Activated T-cell treated with anti-CD3 and anti-CD28 coated beads for 24 hours (primary cell): ENCODE data around the gene TSPAN17.

Experiments used
- DNase-seq: peaks from one replicate; pipeline ENCODE4 v3.0.0-alpha.2; 2020; ENCODE audit warnings: low read depth

The TSPAN17 gene

GRCh38 chr5:176621661-176622079 is 25.6 kb upstream of the TSPAN17 start:
- no peak for DNase-seq

- no peak for DNase-seq
Measured at GRCh38 chr5:176624142-176624541, 23.1 kb upstream of the TSPAN17 start.

GRCh38 chr5:176624938-176625337 is 22.3 kb upstream of the TSPAN17 start:
- no peak for DNase-seq

- no peak for DNase-seq
Measured at GRCh38 chr5:176625512-176625911, 21.8 kb upstream of the TSPAN17 start.

GRCh38 chr5:176625966-176626875 is 21.1 kb upstream of the TSPAN17 start:
- no peak for DNase-seq

GRCh38 chr5:176626876-176627236 is 20.4 kb upstream of the TSPAN17 start:
- no peak for DNase-seq

GRCh38 chr5:176627582-176627981 is 19.7 kb upstream of the TSPAN17 start:
- no peak for DNase-seq

- no peak for DNase-seq
Measured at GRCh38 chr5:176628406-176629228, 18.7 kb upstream of the TSPAN17 start.

GRCh38 chr5:176629317-176629852 is 17.9 kb upstream of the TSPAN17 start:
- DNase-seq = no peak

GRCh38 chr5:176629853-176630680 is 17.2 kb upstream of the TSPAN17 start, which contains the start of the genes EIF4E1B and SNCB:
Gene EIF4E1B (plus strand): TSS chr5:176630675. CDS start chr5:176642788, 12,113 bp downstream.
Gene SNCB (minus strand): TSS chr5:176630534. CDS start chr5:176629654, 880 bp downstream.
- peak; percentile 48 for DNase-seq

- DNase-seq = no peak
Measured at GRCh38 chr5:176630681-176631222, 16.5 kb upstream of the TSPAN17 start.

GRCh38 chr5:176631383-176632200 is 15.7 kb upstream of the TSPAN17 start:
- no peak for DNase-seq

- DNase-seq = no peak
Measured at GRCh38 chr5:176632745-176633144, 14.5 kb upstream of the TSPAN17 start.

- no peak for DNase-seq
Measured at GRCh38 chr5:176633598-176633997, 13.7 kb upstream of the TSPAN17 start.

GRCh38 chr5:176636426-176636825 is 10.9 kb upstream of the TSPAN17 start:
- no peak for DNase-seq

GRCh38 chr5:176637556-176637955 is 9.7 kb upstream of the TSPAN17 start:
- DNase-seq = no peak

GRCh38 chr5:176638437-176638836 is 8.8 kb upstream of the TSPAN17 start:
- DNase-seq = no peak

- no peak for DNase-seq
Measured at GRCh38 chr5:176639208-176639607, 8.1 kb upstream of the TSPAN17 start.

GRCh38 chr5:176639981-176640380 is 7.3 kb upstream of the TSPAN17 start:
- no peak for DNase-seq

GRCh38 chr5:176640616-176641015 is 6.7 kb upstream of the TSPAN17 start:
- DNase-seq = no peak
